C4-2B (cell line): ENCODE data around the gene MEN1.

Experiments used
- H3K27ac ChIP-seq: fragments of 450-650 bp; 2 replicates; pipeline ENCODE4 v1.5.1; 2017
- CTCF ChIP-seq: fragments of 450-650 bp; conservative IDR thresholded peaks from 2 replicates; pipeline ENCODE4 v1.5.1; 2017; ENCODE audit warnings: mild to moderate bottlenecking
- ZFX ChIP-seq: fragments of 450-650 bp; IDR thresholded peaks from 2 replicates; pipeline ENCODE4 v1.6.1; 2017

MEN1 gene

GRCh38 chr11:64765291-64765850 lies 45.0 kb downstream of the MEN1 start:
- no peak; the same call in 1 of the 2 replicates for TF ChIP-seq CTCF
- TF ChIP-seq ZFX, result no peak
- H3K27ac ChIP-seq, result no peak overlapping the region

GRCh38 chr11:64764753-64765152 lies 45.6 kb downstream of the MEN1 start:
- TF ChIP-seq ZFX, result no peak
- TF ChIP-seq CTCF, result no peak

GRCh38 chr11:64764040-64764611 lies 46.2 kb downstream of the MEN1 start:
- TF ChIP-seq ZFX (no peak), CTCF (no peak)
- H3K27ac ChIP-seq, result no peak overlapping the region

More at GRCh38 chr11:64764753-64765152, 45.6 kb downstream of the MEN1 start:
- H3K27ac ChIP-seq, result no peak overlapping the region

- TF ChIP-seq ZFX, result no peak
- TF ChIP-seq CTCF, result no peak
- no peak overlapping the region for H3K27ac ChIP-seq
Measured at GRCh38 chr11:64763526-64764039, 46.8 kb downstream of the MEN1 start.

- TF ChIP-seq ZFX (no peak), CTCF (no peak)
- no peak overlapping the region for H3K27ac ChIP-seq
Measured at GRCh38 chr11:64762674-64763525, 47.5 kb downstream of the MEN1 start.

- no peak overlapping the region for H3K27ac ChIP-seq
- TF ChIP-seq ZFX, result no peak
- TF ChIP-seq CTCF, result no peak
Measured at GRCh38 chr11:64762277-64762673, 48.1 kb downstream of the MEN1 start.
